ENCODE results near the gene DERL3.
"Not testable (repeated sequence)": the region's sequence is repeated elsewhere in the genome, so short reads cannot be mapped to it uniquely, and the experiment has no call there.

The DERL3 gene

DNA sequence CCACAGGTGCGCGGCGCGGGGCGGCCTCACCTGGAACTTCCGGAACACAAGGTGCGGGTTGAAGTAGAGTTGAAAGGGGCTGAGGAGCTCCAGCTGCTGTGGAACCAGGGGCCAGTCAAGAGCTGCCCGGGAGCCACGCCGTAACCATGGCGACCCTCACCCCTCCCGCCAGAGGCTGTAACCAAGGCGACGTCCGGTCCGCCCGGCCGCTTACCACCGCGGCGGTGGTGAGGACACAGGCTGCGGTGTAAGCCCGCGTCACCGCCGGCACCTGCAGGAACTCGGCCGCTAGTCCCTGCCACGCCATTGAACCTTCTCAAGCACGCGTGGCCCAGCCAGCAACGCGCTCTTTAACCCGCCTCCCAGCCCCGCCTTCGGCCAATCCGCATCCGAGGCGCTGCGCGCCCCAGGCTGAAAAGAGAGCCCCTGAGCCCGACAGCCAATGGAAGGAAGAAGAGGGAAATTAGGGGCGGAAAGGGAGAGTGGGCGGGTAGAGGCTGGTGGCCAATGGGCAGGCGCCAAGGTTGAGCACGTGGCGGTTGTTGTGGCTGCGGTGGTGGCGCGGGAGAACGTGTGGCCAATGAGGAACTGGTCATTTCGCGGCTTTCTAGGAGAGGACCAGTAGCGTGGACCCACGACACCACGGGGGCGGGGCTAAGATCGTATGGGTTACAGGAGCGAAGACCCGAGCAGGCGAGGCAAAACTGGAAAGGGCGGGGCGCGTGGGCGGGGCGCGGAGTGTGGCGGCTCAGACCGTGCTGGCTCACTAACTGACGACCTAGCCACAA lies at the start of gene DERL3:
Gene DERL3, minus strand, starts transcription at position 326 of the 788 bp plus-strand sequence. Its CDS starts 19 bp downstream, at position 307.
- peak; percentile 97 for DNase-seq

DNA sequence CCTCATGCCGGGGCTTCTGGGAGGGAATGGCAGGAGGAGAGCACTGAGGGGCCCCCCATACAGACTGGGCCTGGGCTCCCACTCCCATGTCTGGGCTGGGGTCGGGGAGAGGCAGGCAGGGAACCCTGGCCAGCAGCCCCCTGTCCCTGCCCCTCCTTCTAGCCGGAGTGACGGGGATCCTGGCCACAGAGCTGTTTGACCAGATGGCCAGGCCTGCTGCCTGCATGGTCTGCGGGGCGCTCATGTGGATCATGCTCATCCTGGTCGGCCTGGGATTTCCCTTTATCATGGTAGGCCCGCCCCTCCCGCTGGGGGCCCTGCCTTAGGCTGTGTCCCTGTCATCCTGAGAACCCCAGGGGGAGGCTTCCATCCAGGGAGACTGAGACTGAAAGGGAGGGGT lies 45.3 kb upstream of the DERL3 start:
- no peak for DNase-seq

DNA sequence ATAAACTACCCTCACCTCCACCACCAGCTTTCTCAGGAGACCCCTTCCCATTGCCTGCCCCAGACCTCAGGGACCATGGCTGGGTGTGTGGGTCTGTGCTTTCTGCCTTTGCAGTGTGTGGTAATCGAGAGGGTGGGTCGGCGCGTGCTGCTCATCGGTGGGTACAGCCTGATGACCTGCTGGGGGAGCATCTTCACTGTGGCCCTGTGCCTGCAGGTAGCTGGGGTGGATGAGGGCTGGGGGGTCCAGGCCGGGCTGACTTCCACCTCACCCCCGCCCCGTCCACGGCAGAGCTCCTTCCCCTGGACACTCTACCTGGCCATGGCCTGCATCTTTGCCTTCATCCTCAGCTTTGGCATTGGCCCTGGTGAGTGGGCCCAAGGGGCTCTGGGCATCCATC lies 44.9 kb upstream of the DERL3 start:
- DNase-seq: no peak

DNA sequence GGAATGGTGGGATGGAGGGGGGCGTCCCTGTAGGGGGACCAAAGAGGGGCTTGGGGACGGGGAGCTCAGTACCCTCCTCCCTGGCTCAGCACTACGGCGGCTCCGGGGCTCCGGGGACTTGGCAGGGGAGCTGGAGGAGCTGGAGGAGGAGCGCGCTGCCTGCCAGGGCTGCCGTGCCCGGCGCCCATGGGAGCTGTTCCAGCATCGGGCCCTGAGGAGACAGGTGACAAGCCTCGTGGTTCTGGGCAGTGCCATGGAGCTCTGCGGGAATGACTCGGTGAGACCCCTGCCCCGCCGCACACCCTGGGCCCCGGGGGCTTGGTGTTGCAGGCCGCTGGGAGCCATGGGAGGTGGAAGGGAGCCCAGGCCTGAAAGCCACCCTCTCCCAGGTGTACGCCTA lies 43.6 kb upstream of the DERL3 start:
- no peak for DNase-seq

DNA sequence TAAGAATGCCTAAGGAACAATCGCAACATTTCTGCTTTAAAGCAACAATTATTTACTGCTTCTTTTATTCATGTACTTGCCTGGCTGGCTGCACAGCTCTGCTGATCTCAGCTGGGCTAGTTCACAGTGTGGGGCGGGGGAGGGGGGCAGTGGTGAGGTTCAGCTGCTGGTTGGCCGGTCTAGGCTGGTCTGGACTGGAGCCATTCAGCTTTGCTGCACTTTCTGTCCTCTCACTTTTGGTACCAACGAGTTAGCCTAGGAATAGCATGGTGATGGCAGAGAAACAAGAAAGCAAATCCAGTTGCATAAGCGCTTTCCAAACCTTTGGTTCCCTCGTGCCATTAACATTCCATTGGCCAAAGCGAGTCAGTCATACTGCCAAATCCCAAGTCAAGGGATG lies 39.4 kb upstream of the DERL3 start:
- no peak for DNase-seq

DNA sequence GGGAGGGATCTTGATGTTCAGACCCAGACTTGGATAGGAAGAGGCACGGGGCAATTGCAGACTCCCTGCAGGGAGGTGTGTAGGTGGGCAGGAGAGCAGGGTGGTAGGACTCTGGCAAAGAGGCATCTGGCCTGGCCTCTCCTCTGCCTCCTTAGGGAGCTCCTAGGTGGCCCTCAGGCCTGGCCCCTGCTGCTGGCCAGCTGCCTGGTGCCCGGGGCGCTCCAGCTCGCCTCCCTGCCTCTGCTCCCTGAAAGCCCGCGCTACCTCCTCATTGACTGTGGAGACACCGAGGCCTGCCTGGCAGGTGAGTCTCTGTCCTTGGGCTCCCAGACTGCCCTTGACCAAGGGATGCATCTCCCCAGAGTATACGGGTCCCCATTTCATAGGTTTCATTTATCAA lies 38.8 kb upstream of the DERL3 start:
- DNase-seq: no peak

DNA sequence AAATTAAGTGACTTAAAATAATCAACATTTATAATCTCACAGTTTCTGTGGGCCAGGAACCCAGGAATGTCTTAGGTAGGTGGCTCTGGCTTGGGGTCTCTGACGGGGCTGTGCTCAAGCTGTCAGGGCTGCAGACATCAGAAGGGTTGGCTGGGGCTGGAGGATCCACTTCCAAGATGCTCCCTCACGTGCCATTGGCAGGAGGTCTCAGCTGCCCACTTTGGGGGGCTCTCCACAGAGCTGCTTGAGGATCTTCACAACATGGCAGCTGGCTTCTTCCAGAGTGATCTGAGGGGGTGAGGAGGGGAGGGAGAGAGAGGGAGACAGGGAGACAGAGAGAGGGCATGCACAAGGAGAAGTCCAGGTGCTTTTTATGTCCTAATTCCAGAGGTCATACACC lies 37.0 kb upstream of the DERL3 start:
- no peak for DNase-seq

DNA sequence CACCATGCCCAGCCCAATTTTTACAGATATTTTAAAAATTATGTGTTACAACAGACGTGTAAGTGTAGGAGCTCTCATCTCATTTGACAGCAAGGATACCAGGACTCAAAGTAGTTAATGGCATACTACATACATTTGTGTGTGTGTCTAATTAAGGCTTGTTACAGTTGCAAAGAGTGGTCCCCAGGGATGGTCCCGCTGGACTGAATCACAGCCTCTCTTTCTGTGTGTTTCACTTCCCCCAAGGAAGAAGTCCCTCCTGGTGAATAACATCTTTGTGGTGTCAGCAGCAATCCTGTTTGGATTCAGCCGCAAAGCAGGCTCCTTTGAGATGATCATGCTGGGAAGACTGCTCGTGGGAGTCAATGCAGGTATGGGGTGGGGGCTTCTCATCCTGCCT lies 36.1 kb upstream of the DERL3 start:
- DNase-seq: no peak

DNA sequence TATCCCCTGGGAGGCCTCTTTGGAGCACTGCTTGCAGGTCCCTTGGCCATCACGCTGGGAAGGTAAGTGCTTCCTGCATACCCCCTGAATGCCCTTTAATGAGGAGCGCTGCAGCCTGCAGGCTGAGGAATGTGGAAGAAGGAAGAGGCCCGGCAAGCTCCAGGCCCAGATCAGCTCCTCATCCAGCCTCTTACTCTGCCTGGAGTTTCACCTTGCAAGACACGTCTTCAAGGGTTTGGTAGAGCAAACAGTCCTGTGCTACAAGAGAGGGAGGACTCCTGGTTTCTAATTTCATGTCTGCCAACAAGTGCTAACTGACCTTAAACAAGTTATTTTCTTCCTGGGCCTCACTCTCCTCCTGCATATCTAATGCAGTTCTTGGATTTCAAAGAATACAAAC lies 29.8 kb upstream of the DERL3 start:
- no peak for DNase-seq

DNA sequence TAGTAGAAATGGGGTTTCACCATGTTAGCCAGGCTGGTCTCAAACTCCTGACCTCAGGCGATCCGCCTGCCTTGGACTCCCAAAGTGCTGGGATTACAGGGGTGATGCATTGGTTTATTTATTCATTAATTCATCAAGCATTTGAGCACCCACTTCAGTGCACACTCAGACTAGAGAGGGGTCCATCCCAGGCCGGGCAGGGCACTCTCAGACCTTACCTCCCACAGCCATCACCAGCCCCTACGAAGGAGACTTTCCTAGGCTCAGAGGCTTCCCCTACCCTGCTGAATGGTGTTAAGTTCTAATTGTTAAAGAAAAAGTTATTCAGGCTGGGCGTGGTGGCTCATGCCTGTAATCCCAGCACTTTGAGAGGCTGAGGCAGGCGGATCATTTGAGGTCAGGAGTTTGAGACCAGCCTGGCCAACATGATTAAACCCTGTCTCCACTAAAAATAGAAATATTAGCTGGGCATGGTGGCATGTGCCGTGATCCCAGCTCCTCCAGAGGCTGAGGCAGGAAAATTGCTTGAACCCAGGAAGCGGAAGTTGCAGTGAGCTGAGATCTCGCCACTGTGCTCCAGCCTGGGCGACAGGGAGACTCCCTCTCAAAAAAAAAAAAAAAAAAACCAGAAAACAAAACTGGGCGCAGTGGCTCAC lies 25.8 kb upstream of the DERL3 start:
- DNase-seq: not testable (repeated sequence)

DNA sequence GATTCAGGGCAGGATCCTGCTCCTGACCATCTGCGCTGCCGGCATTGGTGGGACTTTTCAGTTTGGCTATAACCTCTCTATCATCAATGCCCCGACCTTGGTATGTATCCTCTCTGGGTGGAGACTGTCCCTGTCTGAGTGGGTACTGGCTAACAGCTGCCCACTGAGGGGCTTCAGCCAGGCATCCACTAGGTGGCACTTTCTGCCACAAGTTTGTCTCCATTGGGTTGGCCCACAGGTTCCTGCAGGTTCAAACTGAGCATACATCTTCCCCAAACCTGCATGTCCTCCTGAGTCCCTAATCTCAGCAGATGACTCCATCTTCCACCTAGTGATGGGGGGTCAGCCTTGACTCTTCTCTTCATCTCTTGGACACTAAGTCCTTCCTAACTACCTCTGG lies 23.3 kb upstream of the DERL3 start:
- peak; percentile 40 for DNase-seq

DNA sequence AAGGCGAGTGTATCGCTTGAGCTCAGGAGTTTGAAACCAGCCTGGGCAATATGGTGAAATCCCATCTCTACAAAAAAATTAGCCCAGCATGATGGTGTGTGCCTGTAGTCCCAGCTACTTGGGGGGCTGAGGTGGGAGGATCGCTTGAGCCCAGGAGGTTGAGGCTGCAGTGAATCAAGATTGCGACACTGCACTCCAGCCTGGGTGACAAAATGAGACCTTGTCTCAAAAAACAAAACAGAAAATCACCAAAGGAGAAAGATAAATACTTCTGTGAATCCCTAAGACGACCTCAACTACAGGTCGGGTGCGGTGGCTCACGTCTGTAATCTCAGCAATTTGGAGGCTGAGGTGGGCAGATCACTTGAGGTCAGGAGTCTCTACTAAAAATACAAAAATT lies 21.4 kb upstream of the DERL3 start:
- DNase-seq: not testable (repeated sequence)

DNA sequence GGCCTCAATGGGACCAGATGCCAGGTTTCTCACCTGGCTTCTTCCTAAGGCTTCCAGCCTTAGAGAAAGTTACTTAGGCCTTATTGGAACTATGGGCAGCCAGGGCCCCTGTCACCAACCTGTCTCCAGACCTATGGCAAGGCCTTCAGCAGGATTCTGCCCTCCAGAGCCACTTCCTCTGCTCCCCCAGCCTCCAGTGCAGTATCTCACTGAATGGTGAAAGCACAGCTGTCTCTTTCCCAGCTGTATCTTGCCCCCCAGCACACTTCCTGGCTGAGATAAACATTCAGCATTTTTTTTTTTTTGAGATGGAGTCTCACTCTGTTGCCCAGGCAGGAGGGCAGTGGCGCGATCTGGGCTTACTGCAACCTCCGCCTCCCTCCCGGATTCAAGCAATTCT lies 20.4 kb upstream of the DERL3 start:
- DNase-seq: no peak

DNA sequence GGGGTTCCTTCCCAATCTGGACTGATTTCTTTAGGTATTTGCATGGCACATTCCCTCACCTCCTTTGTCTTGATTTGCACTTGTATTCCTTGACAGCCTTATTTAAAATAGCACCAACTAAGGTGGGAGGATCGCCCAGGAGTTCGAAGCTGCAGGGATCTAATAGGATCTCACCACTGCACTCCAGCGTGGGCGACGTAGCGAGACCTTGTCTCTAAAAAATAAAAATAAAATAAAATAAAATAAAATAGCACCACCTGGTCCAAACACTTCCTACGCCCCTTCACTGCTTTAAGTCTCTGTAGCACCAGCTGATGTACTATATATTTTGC lies 19.6 kb upstream of the DERL3 start:
- DNase-seq: no peak

DNA sequence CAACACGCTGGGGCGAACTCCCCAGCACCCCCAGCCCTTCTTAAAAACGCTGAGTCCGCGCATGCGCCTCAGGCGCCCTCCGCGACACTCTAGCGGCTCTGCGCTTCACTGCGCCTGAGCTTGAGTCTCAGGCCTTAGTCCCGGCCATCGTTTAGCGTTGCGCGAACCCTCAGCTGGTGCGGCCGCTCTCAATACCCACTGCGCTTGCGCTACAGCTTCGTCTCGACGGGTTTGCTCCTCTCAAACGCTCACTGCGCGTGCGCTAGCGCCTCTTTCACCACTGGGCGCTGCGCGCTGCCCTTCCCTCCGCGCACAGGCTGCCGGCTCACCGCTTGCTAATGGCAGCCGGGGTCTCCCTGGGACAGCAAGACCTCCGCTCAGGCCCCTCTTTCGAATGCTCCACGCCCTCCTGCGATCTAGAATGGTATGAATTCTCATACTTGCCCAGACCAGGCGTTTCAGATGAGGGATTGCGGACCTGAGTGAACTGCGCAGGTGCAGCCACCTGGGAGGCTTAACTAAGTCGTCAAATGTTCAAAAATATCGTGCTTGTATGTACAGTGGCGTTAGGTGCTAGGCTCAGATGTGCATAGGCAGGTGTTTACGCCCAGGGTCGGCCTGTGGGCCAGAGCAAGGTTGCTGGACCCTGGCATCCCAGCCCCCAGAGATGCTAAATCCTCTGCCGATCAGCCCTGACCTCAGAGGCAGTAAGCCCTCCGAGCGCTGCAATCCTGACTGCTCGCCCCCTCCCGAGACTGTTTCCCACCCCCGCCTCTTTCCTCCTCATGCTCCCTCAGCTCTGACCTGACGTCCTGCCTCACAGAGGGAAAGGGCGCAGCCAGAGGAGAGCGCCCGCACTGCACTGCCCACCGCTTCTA lies 19.0 kb upstream of the DERL3 start, which contains the start of gene SLC2A11:
Gene SLC2A11, plus strand, starts transcription at position 270 of the 878 bp plus-strand sequence. Its CDS starts 125 bp downstream, at position 395.
- DNase-seq: peak; percentile 96

DNA sequence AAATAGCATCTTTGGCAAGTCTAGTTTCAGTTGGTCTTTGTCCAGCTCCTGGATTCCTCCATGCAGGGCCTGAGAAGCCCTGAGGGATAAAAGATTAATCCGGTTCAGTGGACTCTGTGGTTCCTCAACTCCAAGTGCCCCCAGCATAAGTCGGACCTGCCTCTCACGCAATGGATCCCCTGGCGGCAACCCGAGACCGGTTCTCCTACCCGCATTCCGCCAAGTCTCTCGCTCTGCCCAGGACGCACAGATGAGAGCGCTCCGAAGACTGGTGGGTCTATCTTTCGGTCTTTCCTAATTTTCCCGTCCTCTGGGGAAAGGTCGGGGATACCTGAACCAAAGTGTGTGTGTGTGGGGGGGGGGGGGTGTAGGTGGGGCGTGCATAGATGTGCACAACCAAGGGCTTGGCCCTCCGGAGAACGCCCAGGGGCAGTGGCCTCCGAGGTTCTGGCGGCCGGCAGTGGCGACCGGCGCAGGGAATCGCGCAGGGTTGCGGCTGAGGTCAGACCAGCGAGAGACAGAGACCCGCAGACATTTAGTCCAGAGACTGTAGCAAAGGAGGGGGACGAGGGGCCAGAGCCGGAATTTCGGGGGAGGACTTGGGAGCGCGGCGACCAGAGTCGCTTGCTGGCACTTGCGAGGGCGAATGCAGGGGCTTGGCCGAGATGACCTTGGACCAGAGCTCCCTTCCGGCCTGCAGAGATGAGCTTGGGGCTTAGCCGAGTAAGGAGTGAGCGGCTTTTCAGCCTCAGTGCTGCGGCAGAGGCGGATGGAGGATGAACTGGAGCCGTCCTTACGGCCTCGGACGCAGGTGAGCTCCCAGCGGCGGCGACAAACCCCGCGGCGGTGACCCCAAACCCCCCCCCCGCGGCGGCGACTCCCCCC lies 18.2 kb upstream of the DERL3 start:
- DNase-seq: no peak

DNA sequence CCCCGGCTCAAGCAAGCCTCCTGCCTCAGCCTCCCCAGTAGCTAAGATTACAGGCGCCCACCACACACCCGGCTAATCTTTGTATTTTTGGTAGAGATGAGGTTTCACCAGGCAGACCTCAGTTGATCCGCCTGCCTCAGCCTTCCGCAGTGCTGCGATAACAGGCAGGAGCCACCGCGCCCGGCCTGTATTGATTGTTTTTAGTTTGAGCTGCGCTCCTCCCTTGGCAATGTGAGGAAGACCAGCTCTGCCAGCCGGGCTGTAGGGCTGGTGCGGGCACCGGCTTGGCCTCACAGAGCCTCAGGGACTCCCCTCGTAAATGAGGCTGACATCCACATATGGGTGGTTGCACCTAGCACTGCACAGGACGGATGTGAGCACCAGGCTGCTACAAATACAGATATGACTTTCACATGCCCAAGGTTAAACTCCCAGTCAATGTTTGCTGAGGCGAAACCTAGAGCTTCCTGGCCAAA lies 11.4 kb upstream of the DERL3 start:
- DNase-seq: no peak

DNA sequence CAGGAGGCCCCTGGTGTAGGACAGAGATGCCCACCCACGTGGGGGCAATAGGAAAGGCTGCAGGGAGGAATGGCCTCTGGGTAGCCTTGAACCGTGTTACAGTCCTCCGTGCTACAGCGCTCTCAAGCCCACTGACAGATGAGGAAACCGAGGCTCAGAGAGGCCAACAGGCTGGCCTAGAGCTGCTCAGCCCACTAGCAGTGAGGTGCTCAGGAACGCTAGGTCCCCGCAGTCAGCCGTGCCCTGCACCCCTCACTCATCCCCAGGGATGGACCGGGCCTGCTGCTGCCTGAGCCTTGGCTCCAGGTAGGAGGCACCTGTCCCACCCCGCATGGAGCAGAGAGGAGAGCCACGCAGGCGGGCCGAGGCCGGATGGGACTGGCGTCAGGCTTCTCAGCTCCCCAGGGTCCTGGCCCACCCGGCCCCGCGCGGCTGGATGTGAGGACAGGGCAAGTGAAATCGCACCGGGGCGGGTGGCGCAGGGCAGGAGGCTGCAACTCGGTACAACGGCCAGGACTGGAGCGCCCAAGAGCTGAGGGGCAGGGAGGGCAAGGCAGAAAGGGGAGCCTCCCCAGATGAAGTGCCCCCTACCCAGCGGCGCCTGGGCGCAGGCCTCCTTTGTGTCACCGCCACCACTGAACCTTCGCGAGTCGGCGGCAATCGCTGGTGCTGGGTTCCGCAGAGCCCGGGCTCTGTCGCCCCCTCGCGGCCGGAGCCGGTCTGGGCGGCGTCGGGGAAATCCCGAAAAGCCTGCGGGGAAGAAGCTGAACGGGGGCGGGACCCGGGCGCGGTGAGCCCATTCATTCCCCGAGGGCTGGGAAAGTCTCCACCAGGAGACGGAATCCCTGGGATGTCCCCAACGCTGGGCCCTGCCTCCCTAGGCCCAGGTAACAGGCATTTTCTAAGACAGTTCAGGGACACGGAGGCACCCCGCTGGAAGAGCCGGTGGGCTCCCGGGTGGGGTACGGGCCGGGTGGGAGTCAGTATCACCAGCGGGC lies 10.5 kb upstream of the DERL3 start:
- DNase-seq: peak; percentile 87

DNA sequence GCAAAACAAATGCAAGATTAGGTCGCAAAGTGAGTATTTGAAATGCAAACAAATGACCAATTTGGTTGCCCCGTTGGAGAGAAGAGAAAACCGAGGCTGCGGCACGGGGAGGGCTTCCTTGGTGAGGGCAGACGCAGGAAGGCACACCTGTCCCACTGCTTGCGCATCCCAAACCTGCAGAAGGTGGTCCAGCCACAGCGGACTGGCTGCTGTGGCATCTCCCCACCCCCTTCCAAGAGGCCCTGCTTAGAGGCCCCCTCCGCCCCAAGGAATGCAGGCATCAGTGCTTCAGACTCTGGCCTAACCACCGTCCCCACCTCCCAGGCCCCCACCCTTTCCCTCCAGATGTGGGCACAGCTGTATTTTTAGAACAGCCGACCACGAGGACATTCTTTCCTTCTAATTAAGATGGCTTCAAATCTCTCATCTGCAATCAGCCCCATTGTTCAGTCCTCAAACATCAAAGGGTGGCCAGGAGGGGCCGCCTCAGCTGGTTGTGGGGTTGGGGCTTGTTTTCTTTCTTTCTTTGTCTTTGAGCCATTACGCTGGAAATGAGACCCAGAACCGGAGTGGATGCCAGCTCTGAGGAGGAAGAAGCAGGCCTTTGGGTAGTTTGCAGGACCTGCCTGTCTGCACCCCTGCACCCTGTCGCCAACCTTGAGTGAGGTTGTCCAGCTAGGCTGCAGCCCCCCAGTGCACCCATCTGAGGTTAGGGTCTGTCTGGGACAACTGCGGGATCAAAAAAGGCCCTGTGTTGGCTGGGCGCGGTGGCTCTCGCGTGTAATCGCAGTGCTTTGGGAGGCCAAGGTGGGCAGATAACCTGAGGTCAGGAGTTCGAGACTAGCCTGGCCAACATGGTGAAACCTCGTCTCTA lies 9.4 kb upstream of the DERL3 start:
- DNase-seq: no peak

DNA sequence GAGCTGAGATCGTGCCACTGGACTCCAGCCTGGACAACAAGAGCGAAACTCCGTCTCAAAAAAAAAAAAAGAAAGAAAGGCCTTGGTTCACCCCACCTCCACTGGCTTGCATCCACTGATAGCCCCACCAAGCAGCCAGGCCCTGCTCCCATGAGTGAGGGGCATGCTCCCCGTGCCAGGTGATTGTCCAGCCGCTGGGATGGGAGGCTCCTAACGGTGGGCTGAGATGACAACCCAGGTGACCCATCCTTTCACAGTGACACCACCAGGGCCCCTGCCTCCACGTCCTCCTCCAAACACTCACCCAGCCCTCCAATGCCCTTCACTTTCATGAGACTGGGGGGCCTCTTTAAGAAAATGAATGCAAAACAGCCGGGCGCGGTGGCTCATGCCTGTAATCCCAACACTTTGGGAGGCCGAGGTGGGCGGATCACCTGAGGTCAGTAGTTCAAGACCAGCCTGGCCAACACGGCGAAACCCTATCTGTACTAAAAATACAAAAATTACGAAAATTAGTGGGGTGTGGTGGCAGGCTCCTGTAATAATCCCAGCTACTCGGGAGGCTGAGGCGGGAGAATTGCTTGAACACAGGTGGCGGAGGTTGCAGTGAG lies 8.6 kb upstream of the DERL3 start:
- no peak for DNase-seq

All from CD4-positive, alpha-beta T cell treated with Interleukin-12 subunit alpha and Interleukin-12 subunit beta, for 1 hour (primary cell).